ENCODE results near the gene CCDC85C.

Gene CCDC85C

GRCh38 chr14:99514552-99515300 is 89.3 kb downstream of the CCDC85C start:
- Histone ChIP-seq H3K36me3 (ENCODE audit: control insufficient read depth, insufficient read depth, low read length) (peaks cover 9% of the 10 kb centered on the region), H3K27me3 (ENCODE audit: control insufficient read depth, insufficient read depth, low read length) (no peaks in the 10 kb centered on the region), H3K9me3 (ENCODE audit: control insufficient read depth, low read length) (no peaks in the 10 kb centered on the region), H3K9ac (ENCODE audit: low read length) (no peak overlapping the region), H3K4me1 (ENCODE audit: control insufficient read depth, insufficient read depth, low read length) (peaks cover 8% of the 10 kb centered on the region), H3K4me3 (ENCODE audit: low read length) (no peak overlapping the region)

GRCh38 chr14:99513946-99514551 is 90.0 kb downstream of the CCDC85C start:
- Histone ChIP-seq H3K4me3 (ENCODE audit: low read length) (no peak overlapping the region), H3K36me3 (ENCODE audit: control insufficient read depth, insufficient read depth, low read length) (peaks cover 9% of the 10 kb centered on the region), H3K27me3 (ENCODE audit: control insufficient read depth, insufficient read depth, low read length) (no peaks in the 10 kb centered on the region), H3K4me1 (ENCODE audit: control insufficient read depth, insufficient read depth, low read length) (peaks cover 8% of the 10 kb centered on the region), H3K9me3 (ENCODE audit: control insufficient read depth, low read length) (no peaks in the 10 kb centered on the region), H3K9ac (ENCODE audit: low read length) (no peak overlapping the region)

GRCh38 chr14:99513183-99513694 is 90.8 kb downstream of the CCDC85C start:
- no peak overlapping the region for H3K4me3 ChIP-seq (ENCODE audit: low read length)
- no peaks in the 10 kb centered on the region for H3K9me3 ChIP-seq (ENCODE audit: control insufficient read depth, low read length)
- H3K27me3 ChIP-seq (ENCODE audit: control insufficient read depth, insufficient read depth, low read length) = no peaks in the 10 kb centered on the region
- peaks cover 4% of the 10 kb centered on the region for H3K4me1 ChIP-seq (ENCODE audit: control insufficient read depth, insufficient read depth, low read length)
- peaks cover 10% of the 10 kb centered on the region for H3K36me3 ChIP-seq (ENCODE audit: control insufficient read depth, insufficient read depth, low read length)
- H3K9ac ChIP-seq (ENCODE audit: low read length) = no peak overlapping the region

GRCh38 chr14:99512571-99513182 is 91.3 kb downstream of the CCDC85C start:
- no peak overlapping the region for H3K4me3 ChIP-seq (ENCODE audit: low read length)
- no peaks in the 10 kb centered on the region for H3K27me3 ChIP-seq (ENCODE audit: control insufficient read depth, insufficient read depth, low read length)
- no peak overlapping the region for H3K9ac ChIP-seq (ENCODE audit: low read length)
- H3K9me3 ChIP-seq (ENCODE audit: control insufficient read depth, low read length) = no peaks in the 10 kb centered on the region
- H3K36me3 ChIP-seq (ENCODE audit: control insufficient read depth, insufficient read depth, low read length) = peaks cover 15% of the 10 kb centered on the region
- peaks cover 4% of the 10 kb centered on the region for H3K4me1 ChIP-seq (ENCODE audit: control insufficient read depth, insufficient read depth, low read length)

- Histone ChIP-seq H3K4me3 (ENCODE audit: low read length) (no peak overlapping the region), H3K9ac (ENCODE audit: low read length) (no peak overlapping the region), H3K9me3 (ENCODE audit: control insufficient read depth, low read length) (no peaks in the 10 kb centered on the region), H3K4me1 (ENCODE audit: control insufficient read depth, insufficient read depth, low read length) (no peaks in the 10 kb centered on the region), H3K36me3 (ENCODE audit: control insufficient read depth, insufficient read depth, low read length) (peaks cover 15% of the 10 kb centered on the region), H3K27me3 (ENCODE audit: control insufficient read depth, insufficient read depth, low read length) (no peaks in the 10 kb centered on the region)
Observed at GRCh38 chr14:99512110-99512449, 91.9 kb downstream of the CCDC85C start.

GRCh38 chr14:99511421-99512109 is 92.4 kb downstream of the CCDC85C start:
- peaks cover 15% of the 10 kb centered on the region for H3K36me3 ChIP-seq (ENCODE audit: control insufficient read depth, insufficient read depth, low read length)
- H3K4me1 ChIP-seq (ENCODE audit: control insufficient read depth, insufficient read depth, low read length) = no peaks in the 10 kb centered on the region
- H3K9ac ChIP-seq (ENCODE audit: low read length) = no peak overlapping the region
- no peak overlapping the region for H3K4me3 ChIP-seq (ENCODE audit: low read length)
- H3K27me3 ChIP-seq (ENCODE audit: control insufficient read depth, insufficient read depth, low read length) = no peaks in the 10 kb centered on the region
- H3K9me3 ChIP-seq (ENCODE audit: control insufficient read depth, low read length) = no peaks in the 10 kb centered on the region

- no peaks in the 10 kb centered on the region for H3K27me3 ChIP-seq (ENCODE audit: control insufficient read depth, insufficient read depth, low read length)
- no peaks in the 10 kb centered on the region for H3K9me3 ChIP-seq (ENCODE audit: control insufficient read depth, low read length)
- no peaks in the 10 kb centered on the region for H3K4me1 ChIP-seq (ENCODE audit: control insufficient read depth, insufficient read depth, low read length)
- no peak overlapping the region for H3K4me3 ChIP-seq (ENCODE audit: low read length)
- no peak overlapping the region for H3K9ac ChIP-seq (ENCODE audit: low read length)
- peaks cover 15% of the 10 kb centered on the region for H3K36me3 ChIP-seq (ENCODE audit: control insufficient read depth, insufficient read depth, low read length)
Observed at GRCh38 chr14:99510556-99511139, 93.4 kb downstream of the CCDC85C start.

GRCh38 chr14:99509871-99510555 is 94.0 kb downstream of the CCDC85C start:
- no peaks in the 10 kb centered on the region for H3K27me3 ChIP-seq (ENCODE audit: control insufficient read depth, insufficient read depth, low read length)
- H3K4me1 ChIP-seq (ENCODE audit: control insufficient read depth, insufficient read depth, low read length) = no peaks in the 10 kb centered on the region
- H3K4me3 ChIP-seq (ENCODE audit: low read length) = no peak overlapping the region
- peaks cover 15% of the 10 kb centered on the region for H3K36me3 ChIP-seq (ENCODE audit: control insufficient read depth, insufficient read depth, low read length)
- no peak overlapping the region for H3K9ac ChIP-seq (ENCODE audit: low read length)
- H3K9me3 ChIP-seq (ENCODE audit: control insufficient read depth, low read length) = no peaks in the 10 kb centered on the region

GRCh38 chr14:99508896-99509629 is 94.9 kb downstream of the CCDC85C start:
- no peaks in the 10 kb centered on the region for H3K9me3 ChIP-seq (ENCODE audit: control insufficient read depth, low read length)
- H3K36me3 ChIP-seq (ENCODE audit: control insufficient read depth, insufficient read depth, low read length) = peaks cover 9% of the 10 kb centered on the region
- H3K9ac ChIP-seq (ENCODE audit: low read length) = no peak overlapping the region
- H3K27me3 ChIP-seq (ENCODE audit: control insufficient read depth, insufficient read depth, low read length) = no peaks in the 10 kb centered on the region
- no peaks in the 10 kb centered on the region for H3K4me1 ChIP-seq (ENCODE audit: control insufficient read depth, insufficient read depth, low read length)
- no peak overlapping the region for H3K4me3 ChIP-seq (ENCODE audit: low read length)

GRCh38 chr14:99507860-99508640 is 96.0 kb downstream of the CCDC85C start:
- peaks cover 10% of the 10 kb centered on the region for H3K36me3 ChIP-seq (ENCODE audit: control insufficient read depth, insufficient read depth, low read length)
- no peaks in the 10 kb centered on the region for H3K4me1 ChIP-seq (ENCODE audit: control insufficient read depth, insufficient read depth, low read length)
- H3K9ac ChIP-seq (ENCODE audit: low read length) = no peak overlapping the region
- H3K9me3 ChIP-seq (ENCODE audit: control insufficient read depth, low read length) = no peaks in the 10 kb centered on the region
- no peaks in the 10 kb centered on the region for H3K27me3 ChIP-seq (ENCODE audit: control insufficient read depth, insufficient read depth, low read length)
- no peak overlapping the region for H3K4me3 ChIP-seq (ENCODE audit: low read length)

Measured in mucosa of stomach (tissue), 1 donor.